D721Med (cell line): ENCODE measurements around the gene TMC6.

ENCODE experiments used
- DNase-seq: peaks from one replicate; pipeline ENCODE4 v3.0.0; 2011; ENCODE audit warnings: low spot score; ENCODE audit not compliant: insufficient read length
- FAIRE-seq: peaks from 2 replicates; lab custom pipeline; 2011; peaks lifted over from hg19 to GRCh38; lab: Jason Lieb, UNC
- CTCF ChIP-seq: IDR thresholded peaks from 2 replicates; pipeline ENCODE4 v1.5.1; 2012; ENCODE audit warnings: mild to moderate bottlenecking, control low read depth; ENCODE audit not compliant: insufficient read depth; ENCODE audit errors: missing control alignments

TMC6 gene

GRCh38 chr17:78122931-78123249, 5.7 kb downstream of the TMC6 start:
- TF ChIP-seq CTCF: no peak
- DNase-seq (no peak), FAIRE-seq (no peak)

GRCh38 chr17:78122216-78122930, 6.2 kb downstream of the TMC6 start:
- no peak for TF ChIP-seq CTCF
- DNase-seq: no peak
- FAIRE-seq: no peak

GRCh38 chr17:78121801-78122215, 6.7 kb downstream of the TMC6 start:
- FAIRE-seq: no peak
- TF ChIP-seq CTCF: no peak
- no peak for DNase-seq

GRCh38 chr17:78120971-78121800, 7.4 kb downstream of the TMC6 start:
- DNase-seq (no peak), FAIRE-seq (no peak)
- TF ChIP-seq CTCF: no peak

- TF ChIP-seq CTCF: no peak
- no peak for DNase-seq
- no peak for FAIRE-seq
Measured at GRCh38 chr17:78120537-78120936, 8.0 kb downstream of the TMC6 start.

- no peak for FAIRE-seq
- TF ChIP-seq CTCF: no peak
Measured at GRCh38 chr17:78118801-78119241, 9.7 kb downstream of the TMC6 start.

More at GRCh38 chr17:78118801-78119241, 9.7 kb downstream of the TMC6 start:
- DNase-seq: no peak
